Uterus (tissue), 4 donors: ENCODE measurements around the gene CCM2. TPM values are rescaled to one million over a fixed set of nuclear protein-coding genes. Genes with fewer than 3 reads are reported as not detected.
A peak's percentile ranks its signal among the peaks of the same experiment; 100 is the strongest.

ENCODE experiments used
- DNase-seq, 2 donors: peaks; one replicate each; pipeline ENCODE4 v3.0.0-alpha.2; 2019 to 2020
- H3K27ac ChIP-seq, 2 donors: fragments of 200-600 bp; sonication (generic); 1 replicate in 1 of 2; 2 replicates in 1 of 2; pipeline ENCODE4 v1.5.1; 2016 to 2018
- H3K27me3 ChIP-seq, 2 donors: fragments of 200-600 bp; sonication (generic); one replicate each; pipeline ENCODE4 v1.5.1; 2018 to 2019; ENCODE audit warnings: control low read depth in 1 of 2
- H3K36me3 ChIP-seq, 2 donors: fragments of 200-600 bp; sonication (generic); one replicate each; pipeline ENCODE4 v1.5.1; 2019; ENCODE audit warnings: control low read depth in 1 of 2
- H3K4me1 ChIP-seq, 2 donors: fragments of 200-600 bp; sonication (generic); one replicate each; pipeline ENCODE4 v1.5.1; 2018 to 2019; ENCODE audit warnings: control low read depth in 1 of 2
- H3K4me3 ChIP-seq, 2 donors: fragments of 200-600 bp; sonication (generic); 1 replicate in 1 of 2; 2 replicates in 1 of 2; pipeline ENCODE4 v1.5.1; 2018 to 2019; ENCODE audit warnings: mild to moderate bottlenecking in 1 of 2
- H3K9me3 ChIP-seq, 2 donors: fragments of 200-600 bp; sonication (generic); one replicate each; pipeline ENCODE4 v1.5.1; 2019; ENCODE audit warnings: control low read depth in 1 of 2
- CTCF ChIP-seq, 4 experiments: fragments of 200-600 bp in 2 of 4; fragments of 450-650 bp in 2 of 4; sonication (generic) in 2 of 4; IDR thresholded peaks; one replicate each; pipeline ENCODE4 v1.5.1; 2016 to 2019; ENCODE audit warnings: antibody characterized with exemption in 4 of 4, mild to moderate bottlenecking in 2 of 4, moderate library complexity in 1 of 4
- POLR2A ChIP-seq, 2 donors: fragments of 450-650 bp; IDR thresholded peaks; one replicate each; pipeline ENCODE4 v1.6.1; 2016; ENCODE audit warnings: antibody characterized with exemption in 2 of 2, mild to moderate bottlenecking in 1 of 2, moderate library complexity in 1 of 2
- intact Hi-C: fragments of 100-400 bp; cut with DNase I; formaldehyde crosslinking; loops from one replicate; pipeline ENCODE4 v1.15.1; 2023; ENCODE audit warnings: low total_unique reads
- total RNA-seq, 4 donors: library from RNA; depleted of rRNA in 3 of 4; stranded (reverse); fragments of >200 nt in 3 of 4; gene quantifications; one replicate each; pipeline versions ENCODE4 v1.1.0 to v1.2.4, GENCODE V29; 2014 to 2023
- donor health status: DM: yes; HTN: yes; CAD: no.

The CCM2 gene
- total RNA-seq, 4 donors from 2014 or later, result 7.6 to 70.2 (median 33.6) TPM

- intact Hi-C loops, result no loop called here
- DNase-seq, result no peak
- Histone ChIP-seq H3K36me3 (no peaks in the 10 kb centered on the region), H3K27ac (no peak overlapping the region), H3K4me1 (peaks cover 0 to 10% of the 10 kb centered on the region in 2 donors), H3K4me3 (peak overlapping the region; percentile 29 to 37), H3K27me3 (peaks cover 0 to 4% of the 10 kb centered on the region in 2 donors), H3K9me3 (no peaks in the 10 kb centered on the region)
- TF ChIP-seq POLR2A (IDR thresholded peaks at IDR 0.05) (no peak), CTCF (IDR thresholded peaks at IDR 0.05) (peak in 1 of 4 experiments; percentile 9)
These were observed 37.3 kb upstream of the CCM2 start for GRCh38 chr7:44962483-44963251.

- no peak overlapping the region for H3K27ac ChIP-seq
- intact Hi-C loops, result no loop called here
- TF ChIP-seq CTCF (IDR thresholded peaks at IDR 0.05) (no peak), POLR2A (IDR thresholded peaks at IDR 0.05) (no peak)
- DNase-seq, result no peak
- peaks cover 0 to 4% of the 10 kb centered on the region in 2 donors for H3K27me3 ChIP-seq
- no peaks in the 10 kb centered on the region for H3K36me3 ChIP-seq
- no peaks in the 10 kb centered on the region for H3K9me3 ChIP-seq
- H3K4me3 ChIP-seq, result no peak overlapping the region
- peaks cover 0 to 10% of the 10 kb centered on the region in 2 donors for H3K4me1 ChIP-seq
These were observed 36.4 kb upstream of the CCM2 start for GRCh38 chr7:44963364-44964290.

DNA sequence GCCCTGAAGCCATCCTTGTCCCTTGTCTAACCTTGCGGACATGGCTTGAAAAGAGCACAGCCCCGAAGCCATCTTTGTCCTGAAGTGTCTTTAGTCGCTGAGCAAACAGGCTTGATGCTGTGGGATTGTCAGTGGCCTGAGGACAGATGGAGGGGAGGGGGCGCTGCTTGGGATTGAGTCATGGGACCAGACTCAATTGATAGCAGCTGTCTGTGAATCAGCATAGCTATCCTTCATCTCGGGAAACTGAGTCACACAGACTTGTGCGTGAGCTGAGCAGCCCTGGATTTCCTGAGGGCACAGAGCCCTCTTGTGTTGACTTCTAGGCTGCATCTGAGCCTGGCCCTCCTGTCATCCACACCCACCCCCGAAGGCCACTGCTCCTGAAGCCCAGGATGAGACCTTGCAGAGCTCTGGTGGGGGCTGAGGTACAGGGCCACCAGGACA is 35.6 kb upstream of the CCM2 start:
- intact Hi-C loops, result no loop called here
- Histone ChIP-seq H3K4me3 (no peak overlapping the region), H3K36me3 (no peaks in the 10 kb centered on the region), H3K27me3 (peaks cover 0 to 4% of the 10 kb centered on the region in 2 donors), H3K9me3 (no peaks in the 10 kb centered on the region), H3K4me1 (peaks cover 0 to 10% of the 10 kb centered on the region in 2 donors), H3K27ac (no peak overlapping the region)
- no peak for DNase-seq
- no peak for TF ChIP-seq CTCF (IDR thresholded peaks at IDR 0.05)
- TF ChIP-seq POLR2A (IDR thresholded peaks at IDR 0.05), result no peak

GRCh38 chr7:44964831-44965440 is 35.1 kb upstream of the CCM2 start:
- Histone ChIP-seq H3K9me3 (no peaks in the 10 kb centered on the region), H3K36me3 (no peaks in the 10 kb centered on the region), H3K27me3 (peaks cover 0 to 4% of the 10 kb centered on the region in 2 donors), H3K4me1 (peaks cover 0 to 10% of the 10 kb centered on the region in 2 donors), H3K27ac (no peak overlapping the region), H3K4me3 (no peak overlapping the region)
- TF ChIP-seq POLR2A (IDR thresholded peaks at IDR 0.05) (no peak), CTCF (IDR thresholded peaks at IDR 0.05) (no peak)
- no peak for DNase-seq
- intact Hi-C loops, result no loop called here
